ENCODE data around the gene PRM1. TPM values are rescaled to one million over a fixed set of nuclear protein-coding genes. Genes with fewer than 3 reads are reported as not detected.

PRM1 gene
- total and polyA plus RNA-seq, 2 of the 13 experiments (the other 11 are each of a cell fraction or from before 2014, with no cell fraction given): not detected

DNA sequence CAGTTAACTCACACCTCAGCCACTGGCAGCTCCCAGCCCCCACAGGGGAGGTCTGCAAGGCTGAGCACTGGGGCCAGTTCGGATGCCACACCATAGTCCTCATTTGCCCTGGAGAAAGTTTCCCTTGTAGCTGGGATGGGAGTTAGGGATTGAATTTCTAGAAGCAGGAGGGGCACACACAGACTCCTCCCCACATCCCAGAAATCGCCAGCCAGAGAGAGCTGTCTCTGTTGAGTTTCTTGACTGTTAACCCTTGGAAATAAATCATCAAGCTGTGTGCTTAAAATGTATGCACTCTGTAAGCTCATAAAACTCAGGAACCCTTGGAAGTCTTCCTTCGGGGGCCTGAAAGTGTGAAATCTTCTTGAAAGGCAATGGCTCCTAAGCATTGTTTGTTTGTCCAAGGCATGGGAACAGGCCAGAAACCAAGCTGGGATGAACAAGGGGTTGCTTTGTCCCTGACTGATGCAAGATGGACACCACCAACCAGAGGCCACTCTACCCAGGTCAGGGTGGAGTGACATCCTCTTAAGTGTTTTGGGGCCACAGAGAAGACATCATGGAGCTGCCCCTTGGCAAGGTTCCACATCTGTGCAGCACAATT, 7.3 kb downstream of the PRM1 start (continued):
- TF ChIP-seq, protein P1, sequence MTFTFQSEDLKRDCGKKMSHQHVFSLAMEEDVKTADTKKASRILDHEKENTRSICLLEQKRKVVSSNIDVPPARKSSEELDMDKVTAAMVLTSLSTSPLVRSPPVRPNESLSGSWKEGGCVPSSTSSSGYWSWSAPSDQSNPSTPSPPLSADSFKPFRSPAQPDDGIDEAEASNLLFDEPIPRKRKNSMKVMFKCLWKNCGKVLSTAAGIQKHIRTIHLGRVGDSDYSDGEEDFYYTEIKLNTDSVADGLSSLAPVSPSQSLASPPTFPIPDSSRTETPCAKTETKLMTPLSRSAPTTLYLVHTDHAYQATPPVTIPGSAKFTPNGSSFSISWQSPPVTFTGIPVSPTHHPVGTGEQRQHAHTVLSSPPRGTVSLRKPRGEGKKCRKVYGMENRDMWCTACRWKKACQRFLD (CRISPR knock-in tag; IDR thresholded peaks at IDR 0.05; ENCODE audit: borderline replicate concordance): no peak
- TF ChIP-seq DMAP1 (CRISPR knock-in tag; IDR thresholded peaks at IDR 0.05) (no peak), EEA1 (CRISPR knock-in tag; IDR thresholded peaks at IDR 0.05; ENCODE audit: borderline replicate concordance) (0 out of 2 replicates have a peak, but pooled peaks have one; percentile 39), NR2F1 (CRISPR knock-in tag; IDR thresholded peaks at IDR 0.05) (0 out of 4 replicates have a peak, but pooled peaks of 1 of the 2 experiments have one; percentile 30), ZNF674 (CRISPR knock-in tag; IDR thresholded peaks at IDR 0.05; ENCODE audit: low read depth) (0 out of 2 replicates have a peak, but pooled peaks have one; percentile 12), IKZF4 (CRISPR knock-in tag; IDR thresholded peaks at IDR 0.05; ENCODE audit: borderline replicate concordance, low read depth, not compliant biosample characterization) (no peak), ZNF670 (CRISPR knock-in tag; IDR thresholded peaks at IDR 0.05; ENCODE audit: borderline replicate concordance) (no peak), ZNF703 (CRISPR knock-in tag; IDR thresholded peaks at IDR 0.05; ENCODE audit: borderline replicate concordance) (no peak), GZF1 (CRISPR knock-in tag; IDR thresholded peaks at IDR 0.05) (no peak), NFYB (CRISPR knock-in tag; IDR thresholded peaks at IDR 0.05) (no peak)
- TF ChIP-seq, protein P2, sequence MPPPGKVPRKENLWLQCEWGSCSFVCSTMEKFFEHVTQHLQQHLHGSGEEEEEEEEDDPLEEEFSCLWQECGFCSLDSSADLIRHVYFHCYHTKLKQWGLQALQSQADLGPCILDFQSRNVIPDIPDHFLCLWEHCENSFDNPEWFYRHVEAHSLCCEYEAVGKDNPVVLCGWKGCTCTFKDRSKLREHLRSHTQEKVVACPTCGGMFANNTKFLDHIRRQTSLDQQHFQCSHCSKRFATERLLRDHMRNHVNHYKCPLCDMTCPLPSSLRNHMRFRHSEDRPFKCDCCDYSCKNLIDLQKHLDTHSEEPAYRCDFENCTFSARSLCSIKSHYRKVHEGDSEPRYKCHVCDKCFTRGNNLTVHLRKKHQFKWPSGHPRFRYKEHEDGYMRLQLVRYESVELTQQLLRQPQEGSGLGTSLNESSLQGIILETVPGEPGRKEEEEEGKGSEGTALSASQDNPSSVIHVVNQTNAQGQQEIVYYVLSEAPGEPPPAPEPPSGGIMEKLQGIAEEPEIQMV (CRISPR knock-in tag; IDR thresholded peaks at IDR 0.05; ENCODE audit: low read depth): no peak
- TF ChIP-seq, protein P3, sequence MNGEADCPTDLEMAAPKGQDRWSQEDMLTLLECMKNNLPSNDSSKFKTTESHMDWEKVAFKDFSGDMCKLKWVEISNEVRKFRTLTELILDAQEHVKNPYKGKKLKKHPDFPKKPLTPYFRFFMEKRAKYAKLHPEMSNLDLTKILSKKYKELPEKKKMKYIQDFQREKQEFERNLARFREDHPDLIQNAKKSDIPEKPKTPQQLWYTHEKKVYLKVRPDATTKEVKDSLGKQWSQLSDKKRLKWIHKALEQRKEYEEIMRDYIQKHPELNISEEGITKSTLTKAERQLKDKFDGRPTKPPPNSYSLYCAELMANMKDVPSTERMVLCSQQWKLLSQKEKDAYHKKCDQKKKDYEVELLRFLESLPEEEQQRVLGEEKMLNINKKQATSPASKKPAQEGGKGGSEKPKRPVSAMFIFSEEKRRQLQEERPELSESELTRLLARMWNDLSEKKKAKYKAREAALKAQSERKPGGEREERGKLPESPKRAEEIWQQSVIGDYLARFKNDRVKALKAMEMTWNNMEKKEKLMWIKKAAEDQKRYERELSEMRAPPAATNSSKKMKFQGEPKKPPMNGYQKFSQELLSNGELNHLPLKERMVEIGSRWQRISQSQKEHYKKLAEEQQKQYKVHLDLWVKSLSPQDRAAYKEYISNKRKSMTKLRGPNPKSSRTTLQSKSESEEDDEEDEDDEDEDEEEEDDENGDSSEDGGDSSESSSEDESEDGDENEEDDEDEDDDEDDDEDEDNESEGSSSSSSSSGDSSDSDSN (CRISPR knock-in tag; IDR thresholded peaks at IDR 0.05): peak; percentile 36; the same call in 1 of the 2 replicates
- TF ChIP-seq, protein P4, sequence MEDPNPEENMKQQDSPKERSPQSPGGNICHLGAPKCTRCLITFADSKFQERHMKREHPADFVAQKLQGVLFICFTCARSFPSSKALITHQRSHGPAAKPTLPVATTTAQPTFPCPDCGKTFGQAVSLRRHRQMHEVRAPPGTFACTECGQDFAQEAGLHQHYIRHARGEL (CRISPR knock-in tag; IDR thresholded peaks at IDR 0.05): no peak
- TF ChIP-seq, protein P5, sequence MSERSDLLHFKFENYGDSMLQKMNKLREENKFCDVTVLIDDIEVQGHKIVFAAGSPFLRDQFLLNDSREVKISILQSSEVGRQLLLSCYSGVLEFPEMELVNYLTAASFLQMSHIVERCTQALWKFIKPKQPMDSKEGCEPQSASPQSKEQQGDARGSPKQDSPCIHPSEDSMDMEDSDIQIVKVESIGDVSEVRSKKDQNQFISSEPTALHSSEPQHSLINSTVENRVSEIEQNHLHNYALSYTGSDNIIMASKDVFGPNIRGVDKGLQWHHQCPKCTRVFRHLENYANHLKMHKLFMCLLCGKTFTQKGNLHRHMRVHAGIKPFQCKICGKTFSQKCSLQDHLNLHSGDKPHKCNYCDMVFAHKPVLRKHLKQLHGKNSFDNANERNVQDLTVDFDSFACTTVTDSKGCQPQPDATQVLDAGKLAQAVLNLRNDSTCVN (CRISPR knock-in tag; IDR thresholded peaks at IDR 0.05; ENCODE audit: borderline replicate concordance): no peak
- TF ChIP-seq, protein P6, sequence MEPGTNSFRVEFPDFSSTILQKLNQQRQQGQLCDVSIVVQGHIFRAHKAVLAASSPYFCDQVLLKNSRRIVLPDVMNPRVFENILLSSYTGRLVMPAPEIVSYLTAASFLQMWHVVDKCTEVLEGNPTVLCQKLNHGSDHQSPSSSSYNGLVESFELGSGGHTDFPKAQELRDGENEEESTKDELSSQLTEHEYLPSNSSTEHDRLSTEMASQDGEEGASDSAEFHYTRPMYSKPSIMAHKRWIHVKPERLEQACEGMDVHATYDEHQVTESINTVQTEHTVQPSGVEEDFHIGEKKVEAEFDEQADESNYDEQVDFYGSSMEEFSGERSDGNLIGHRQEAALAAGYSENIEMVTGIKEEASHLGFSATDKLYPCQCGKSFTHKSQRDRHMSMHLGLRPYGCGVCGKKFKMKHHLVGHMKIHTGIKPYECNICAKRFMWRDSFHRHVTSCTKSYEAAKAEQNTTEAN (CRISPR knock-in tag; conservative IDR thresholded peaks at IDR 0.05): no peak
- TF ChIP-seq, protein P7, sequence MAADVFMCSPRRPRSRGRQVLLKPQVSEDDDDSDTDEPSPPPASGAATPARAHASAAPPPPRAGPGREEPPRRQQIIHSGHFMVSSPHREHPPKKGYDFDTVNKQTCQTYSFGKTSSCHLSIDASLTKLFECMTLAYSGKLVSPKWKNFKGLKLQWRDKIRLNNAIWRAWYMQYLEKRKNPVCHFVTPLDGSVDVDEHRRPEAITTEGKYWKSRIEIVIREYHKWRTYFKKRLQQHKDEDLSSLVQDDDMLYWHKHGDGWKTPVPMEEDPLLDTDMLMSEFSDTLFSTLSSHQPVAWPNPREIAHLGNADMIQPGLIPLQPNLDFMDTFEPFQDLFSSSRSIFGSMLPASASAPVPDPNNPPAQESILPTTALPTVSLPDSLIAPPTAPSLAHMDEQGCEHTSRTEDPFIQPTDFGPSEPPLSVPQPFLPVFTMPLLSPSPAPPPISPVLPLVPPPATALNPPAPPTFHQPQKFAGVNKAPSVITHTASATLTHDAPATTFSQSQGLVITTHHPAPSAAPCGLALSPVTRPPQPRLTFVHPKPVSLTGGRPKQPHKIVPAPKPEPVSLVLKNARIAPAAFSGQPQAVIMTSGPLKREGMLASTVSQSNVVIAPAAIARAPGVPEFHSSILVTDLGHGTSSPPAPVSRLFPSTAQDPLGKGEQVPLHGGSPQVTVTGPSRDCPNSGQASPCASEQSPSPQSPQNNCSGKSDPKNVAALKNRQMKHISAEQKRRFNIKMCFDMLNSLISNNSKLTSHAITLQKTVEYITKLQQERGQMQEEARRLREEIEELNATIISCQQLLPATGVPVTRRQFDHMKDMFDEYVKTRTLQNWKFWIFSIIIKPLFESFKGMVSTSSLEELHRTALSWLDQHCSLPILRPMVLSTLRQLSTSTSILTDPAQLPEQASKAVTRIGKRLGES (CRISPR knock-in tag; IDR thresholded peaks at IDR 0.05; ENCODE audit: borderline replicate concordance): no peak
